Skeletal muscle satellite cell (primary cell): ENCODE data around the gene TSEN34.
"Not testable (repeated sequence)": the region's sequence is repeated elsewhere in the genome, so short reads cannot be mapped to it uniquely, and the experiment has no call there.

Experiments
- H3K27me3 ChIP-seq: 2 replicates; pipeline ENCODE4 v1.7.0; 2013; ENCODE audit warnings: low read length; ENCODE audit not compliant: control insufficient read depth, insufficient read depth
- H3K36me3 ChIP-seq: 2 replicates; pipeline ENCODE4 v1.7.0; 2013; ENCODE audit warnings: mild to moderate bottlenecking, control low read depth, low read length; ENCODE audit not compliant: insufficient read depth
- H3K4me1 ChIP-seq: 2 replicates; pipeline ENCODE4 v1.7.0; 2013; ENCODE audit warnings: low read length; ENCODE audit not compliant: control insufficient read depth, insufficient read depth
- H3K4me2 ChIP-seq: 2 replicates; pipeline ENCODE4 v1.7.0; 2013; ENCODE audit warnings: mild to moderate bottlenecking, low read length
- H3K4me3 ChIP-seq: 2 replicates; pipeline ENCODE4 v1.7.0; 2013; ENCODE audit warnings: low read length
- H3K9ac ChIP-seq: 2 replicates; pipeline ENCODE4 v1.7.0; 2013; ENCODE audit warnings: mild to moderate bottlenecking, low read depth, low read length, moderate library complexity
- H3K9me3 ChIP-seq: replicated peaks from 2 replicates; pipeline ENCODE4 v1.7.0; 2013; ENCODE audit warnings: mild to moderate bottlenecking, control low read depth, low read length

TSEN34 gene

DNA sequence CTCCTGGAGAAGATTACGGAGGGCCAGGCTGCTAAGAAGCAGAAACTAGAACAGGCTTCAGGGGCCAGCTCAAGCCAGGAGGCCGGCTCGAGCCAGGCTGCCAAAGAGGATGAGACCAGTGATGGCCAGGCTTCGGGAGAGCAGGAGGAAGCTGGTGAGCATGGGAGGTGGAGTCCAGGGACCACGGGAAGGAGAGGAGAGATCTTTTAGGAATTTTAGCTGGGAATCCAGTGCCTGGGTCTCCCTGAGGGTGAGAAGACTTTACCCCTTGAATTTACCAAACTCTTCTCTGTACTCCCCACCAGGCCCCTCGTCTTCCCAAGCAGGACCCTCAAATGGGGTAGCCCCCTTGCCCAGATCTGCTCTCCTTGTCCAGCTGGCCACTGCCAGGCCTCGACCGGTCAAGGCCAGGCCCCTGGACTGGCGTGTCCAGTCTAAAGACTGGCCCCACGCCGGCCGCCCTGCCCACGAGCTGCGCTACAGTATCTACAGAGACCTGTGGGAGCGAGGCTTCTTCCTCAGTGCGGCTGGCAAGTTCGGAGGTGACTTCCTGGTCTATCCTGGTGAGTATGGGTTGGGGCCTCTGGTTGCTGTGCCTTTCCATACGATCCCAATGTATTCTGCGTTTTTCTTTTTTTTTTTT lies 824 bp downstream of the TSEN34 start:
- H3K27me3 ChIP-seq = no peaks in the 10 kb centered on the region
- H3K9ac ChIP-seq = peak overlapping the region; percentile 96
- H3K9me3 ChIP-seq = no peaks in the 10 kb centered on the region
- H3K36me3 ChIP-seq = peaks cover 19% of the 10 kb centered on the region
- H3K4me1 ChIP-seq = peaks cover 18% of the 10 kb centered on the region
- H3K4me2 ChIP-seq = peak overlapping the region; percentile 92
- peak overlapping the region; percentile 90 for H3K4me3 ChIP-seq

DNA sequence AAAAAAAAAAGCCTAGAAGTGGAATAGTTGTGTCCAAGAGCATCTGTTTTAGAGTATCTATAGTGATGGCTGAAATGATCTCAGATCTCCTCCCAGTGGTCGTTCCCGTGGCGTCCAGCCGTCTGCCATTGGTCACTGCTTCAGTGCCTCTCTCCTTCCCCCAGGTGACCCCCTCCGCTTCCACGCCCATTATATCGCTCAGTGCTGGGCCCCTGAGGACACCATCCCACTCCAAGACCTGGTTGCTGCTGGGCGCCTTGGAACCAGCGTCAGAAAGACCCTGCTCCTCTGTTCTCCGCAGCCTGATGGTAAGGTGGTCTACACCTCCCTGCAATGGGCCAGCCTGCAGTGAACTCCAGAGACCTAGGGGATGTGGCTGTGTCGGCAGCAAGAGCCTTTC lies 1.9 kb downstream of the TSEN34 start:
- H3K4me3 ChIP-seq = no peak overlapping the region
- H3K9ac ChIP-seq = no peak overlapping the region
- H3K9me3 ChIP-seq = no peaks in the 10 kb centered on the region
- peaks cover 17% of the 10 kb centered on the region for H3K36me3 ChIP-seq
- H3K4me2 ChIP-seq = no peak overlapping the region
- no peaks in the 10 kb centered on the region for H3K27me3 ChIP-seq
- peaks cover 17% of the 10 kb centered on the region for H3K4me1 ChIP-seq

- not testable (repeated sequence) for H3K4me3 ChIP-seq, H3K9ac ChIP-seq, H3K4me2 ChIP-seq, H3K27me3 ChIP-seq, H3K9me3 ChIP-seq
- H3K36me3 ChIP-seq = peaks cover 17% of the 10 kb centered on the region
- peaks cover 11% of the 10 kb centered on the region for H3K4me1 ChIP-seq
Observed at GRCh38 chr19:54194463-54194862, 3.4 kb downstream of the TSEN34 start.

- Histone ChIP-seq H3K36me3 (peaks cover 23% of the 10 kb centered on the region), H3K4me2 (no peak overlapping the region), H3K4me1 (peaks cover 11% of the 10 kb centered on the region), H3K9me3 (no peaks in the 10 kb centered on the region), H3K27me3 (no peaks in the 10 kb centered on the region), H3K9ac (no peak overlapping the region), H3K4me3 (no peak overlapping the region)
Observed at GRCh38 chr19:54196536-54196935, 5.4 kb downstream of the TSEN34 start.

GRCh38 chr19:54197121-54197520 lies 6.0 kb downstream of the TSEN34 start:
- Histone ChIP-seq H3K4me1 (peaks cover 8% of the 10 kb centered on the region), H3K9ac (no peak overlapping the region), H3K4me3 (no peak overlapping the region), H3K9me3 (no peaks in the 10 kb centered on the region), H3K4me2 (no peak overlapping the region), H3K27me3 (no peaks in the 10 kb centered on the region), H3K36me3 (peaks cover 28% of the 10 kb centered on the region)

GRCh38 chr19:54199401-54199800 lies 8.3 kb downstream of the TSEN34 start:
- Histone ChIP-seq H3K9ac (no peak overlapping the region), H3K4me3 (no peak overlapping the region), H3K36me3 (peaks cover 37% of the 10 kb centered on the region), H3K27me3 (no peaks in the 10 kb centered on the region), H3K4me2 (no peak overlapping the region), H3K9me3 (no peaks in the 10 kb centered on the region), H3K4me1 (peaks cover 23% of the 10 kb centered on the region)

DNA sequence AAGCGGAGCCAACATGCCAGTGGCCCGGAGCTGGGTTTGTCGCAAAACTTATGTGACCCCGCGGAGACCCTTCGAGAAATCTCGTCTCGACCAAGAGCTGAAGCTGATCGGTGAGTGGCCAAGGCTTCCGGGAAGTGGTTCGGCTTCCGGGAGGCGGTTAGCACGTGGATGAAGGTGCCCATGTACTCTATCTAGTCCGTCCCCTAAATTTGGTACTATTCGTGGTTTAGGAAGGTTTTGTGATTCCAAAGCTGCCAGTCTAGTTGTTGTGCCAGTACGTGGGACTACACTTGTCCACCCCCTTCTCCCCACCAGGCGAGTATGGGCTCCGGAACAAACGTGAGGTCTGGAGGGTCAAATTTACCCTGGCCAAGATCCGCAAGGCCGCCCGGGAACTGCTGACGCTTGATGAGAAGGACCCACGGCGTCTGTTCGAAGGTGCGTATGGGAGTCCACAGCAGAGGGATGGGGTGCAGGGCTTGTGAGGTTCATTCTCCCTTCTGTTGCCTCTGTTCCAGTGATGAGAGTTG lies 10.1 kb downstream of the TSEN34 start:
- peaks cover 55% of the 10 kb centered on the region for H3K36me3 ChIP-seq
- H3K4me2 ChIP-seq = peak overlapping the region; percentile 94
- no peaks in the 10 kb centered on the region for H3K9me3 ChIP-seq
- peak overlapping the region; percentile 95 for H3K9ac ChIP-seq
- H3K27me3 ChIP-seq = no peaks in the 10 kb centered on the region
- peaks cover 30% of the 10 kb centered on the region for H3K4me1 ChIP-seq
- peak overlapping the region; percentile 83 for H3K4me3 ChIP-seq

GRCh38 chr19:54201980-54202379 lies 10.9 kb downstream of the TSEN34 start:
- Histone ChIP-seq H3K4me1 (peaks cover 30% of the 10 kb centered on the region), H3K36me3 (peaks cover 62% of the 10 kb centered on the region), H3K4me3 (peak overlapping the region; percentile 83), H3K4me2 (peak overlapping the region; percentile 94), H3K9me3 (no peaks in the 10 kb centered on the region), H3K27me3 (no peaks in the 10 kb centered on the region), H3K9ac (peak overlapping the region; percentile 95)

GRCh38 chr19:54203151-54203611 lies 12.1 kb downstream of the TSEN34 start:
- peak overlapping the region; percentile 83 for H3K4me3 ChIP-seq
- peaks cover 38% of the 10 kb centered on the region for H3K4me1 ChIP-seq
- no peaks in the 10 kb centered on the region for H3K9me3 ChIP-seq
- H3K4me2 ChIP-seq = peak overlapping the region; percentile 94
- no peaks in the 10 kb centered on the region for H3K27me3 ChIP-seq
- H3K36me3 ChIP-seq = peaks cover 72% of the 10 kb centered on the region
- peak overlapping the region; percentile 95 for H3K9ac ChIP-seq

GRCh38 chr19:54204767-54205468 lies 13.8 kb downstream of the TSEN34 start:
- peak overlapping the region; percentile 26 for H3K4me3 ChIP-seq

DNA sequence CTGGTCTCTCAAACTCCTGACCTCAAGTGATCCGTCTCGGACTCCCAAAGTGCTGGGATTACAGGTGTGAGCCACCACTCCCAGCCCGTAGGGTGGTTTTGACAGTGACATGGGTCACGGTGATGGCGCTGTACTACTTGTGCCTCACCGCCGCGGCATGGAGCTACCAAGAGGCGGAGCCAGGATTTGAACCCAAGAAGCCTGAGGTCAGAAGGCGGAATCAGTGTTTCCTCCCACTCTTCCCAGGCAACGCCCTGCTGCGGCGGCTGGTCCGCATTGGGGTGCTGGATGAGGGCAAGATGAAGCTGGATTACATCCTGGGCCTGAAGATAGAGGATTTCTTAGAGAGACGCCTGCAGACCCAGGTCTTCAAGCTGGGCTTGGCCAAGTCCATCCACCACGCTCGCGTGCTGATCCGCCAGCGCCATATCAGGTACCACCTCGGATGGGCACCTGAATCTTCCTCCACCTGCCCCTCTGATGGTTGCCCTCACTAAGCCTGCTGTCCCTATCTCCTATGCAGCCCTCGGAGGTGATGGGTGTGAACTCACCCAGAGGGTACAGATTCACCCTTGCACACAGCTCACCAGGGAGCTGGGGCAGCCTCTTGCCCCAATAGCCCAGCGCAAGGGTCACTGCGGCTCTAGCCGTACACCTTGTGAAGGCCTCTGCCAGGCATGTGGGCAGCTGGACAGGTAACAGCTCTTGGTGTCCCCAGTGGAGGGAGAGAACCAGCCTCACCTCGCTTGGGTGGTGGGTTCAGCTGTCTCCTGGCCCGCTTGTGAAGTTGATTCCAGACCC lies 15.1 kb downstream of the TSEN34 start:
- peak overlapping the region; percentile 16 for H3K4me2 ChIP-seq
- H3K4me1 ChIP-seq = peaks cover 59% of the 10 kb centered on the region
- no peak overlapping the region for H3K4me3 ChIP-seq
- no peak overlapping the region for H3K9ac ChIP-seq
- no peaks in the 10 kb centered on the region for H3K27me3 ChIP-seq
- H3K9me3 ChIP-seq = no peaks in the 10 kb centered on the region
- peaks cover 79% of the 10 kb centered on the region for H3K36me3 ChIP-seq

More at GRCh38 chr19:54204767-54205468, 13.8 kb downstream of the TSEN34 start:
- peaks cover 77% of the 10 kb centered on the region for H3K36me3 ChIP-seq
- no peaks in the 10 kb centered on the region for H3K9me3 ChIP-seq
- peak overlapping the region; percentile 94 for H3K4me2 ChIP-seq
- H3K4me1 ChIP-seq = peaks cover 55% of the 10 kb centered on the region
- no peaks in the 10 kb centered on the region for H3K27me3 ChIP-seq
- peak overlapping the region; percentile 95 for H3K9ac ChIP-seq
